Small intestine (tissue), 7 donors: ENCODE measurements around the gene SETBP1. TPM values are rescaled to one million over a fixed set of nuclear protein-coding genes. Genes with fewer than 3 reads are reported as not detected.
"Not testable (repeated sequence)": the region's sequence is repeated elsewhere in the genome, so short reads cannot be mapped to it uniquely, and the experiment has no call there.

ENCODE experiments used
- DNase-seq, 2 donors: peaks; one replicate each; pipeline versions ENCODE4 v3.0.0 to v3.0.0-alpha.2; 2013
- FAIRE-seq: peaks from 2 replicates; lab custom pipeline; 2012; peaks lifted over from hg19 to GRCh38; lab: Jason Lieb, UNC
- H3K27ac ChIP-seq, 3 donors: one replicate each; pipeline ENCODE4 v1.5.1; 2013; ENCODE audit warnings: low read length in 2 of 3, mild to moderate bottlenecking in 2 of 3, control low read depth in 1 of 3, inconsistent platforms in 1 of 3, low read depth in 1 of 3, moderate library complexity in 1 of 3
- H3K27me3 ChIP-seq, 3 donors: one replicate each; pipeline ENCODE4 v1.6.1; 2013; ENCODE audit warnings: low read length in 3 of 3, inconsistent platforms in 1 of 3; ENCODE audit not compliant: control insufficient read depth in 3 of 3, insufficient read depth in 3 of 3
- H3K36me3 ChIP-seq, 3 donors: one replicate each; pipeline ENCODE4 v1.6.1; 2013; ENCODE audit warnings: low read length in 3 of 3, inconsistent platforms in 1 of 3, low read depth in 1 of 3, mild to moderate bottlenecking in 1 of 3, moderate library complexity in 1 of 3; ENCODE audit not compliant: control insufficient read depth in 3 of 3, insufficient read depth in 2 of 3
- H3K4me1 ChIP-seq, 3 donors: one replicate each; pipeline ENCODE4 v1.6.1; 2013; ENCODE audit warnings: low read length in 2 of 3, inconsistent platforms in 1 of 3, low read depth in 1 of 3, mild to moderate bottlenecking in 1 of 3, moderate library complexity in 1 of 3; ENCODE audit not compliant: control insufficient read depth in 3 of 3, insufficient read depth in 2 of 3
- H3K4me3 ChIP-seq, 3 donors: one replicate each; pipeline ENCODE4 v1.5.1; 2013; ENCODE audit warnings: low read length in 3 of 3, control low read depth in 1 of 3, inconsistent platforms in 1 of 3, low read depth in 1 of 3, mild to moderate bottlenecking in 1 of 3, moderate library complexity in 1 of 3
- H3K9me3 ChIP-seq, 2 donors: one replicate each; pipeline ENCODE4 v1.6.1; 2013; ENCODE audit warnings: low read depth in 1 of 2, low read length in 1 of 2; ENCODE audit not compliant: control insufficient read depth in 2 of 2, insufficient read depth in 1 of 2
- WGBS, 3 donors: extraction: QIAGEN DNeasy Blood & Tissue Kit; methylation state at CpG; one replicate each; pipeline ENCODE4 v1.1.7; 2013; 5-methylcytosine and 5-hydroxymethylcytosine counted together
- polyA plus RNA-seq, 4 donors: library from polyadenylated mRNA; stranded (reverse) in 3 of 4; unstranded in 1 of 4; fragments of 200-250 nt in 3 of 4; fragments of 120-200 nt in 1 of 4; gene quantifications; one replicate each; pipeline versions ENCODE4 v1.2.1 to v1.2.3, GENCODE V29; 2013
- donor health status: healthy with polysubstance abuse.
- donor health status: control.
- donor health status: control.
- donor health status: Bipolar disorder and iron deficiency.
- donor health status: healthy.

Gene SETBP1
- polyA plus RNA-seq, 4 donors = 0.54 to 5.8 (median 1.8) TPM; not detected in 1

GRCh38 chr18:44714376-44714775 lies 33.7 kb downstream of the SETBP1 start:
- DNase-seq (no peak), FAIRE-seq (no peak)
- Histone ChIP-seq H3K4me1 (peaks cover 0 to 2% (median 0%) of the 10 kb centered on the region in 3 donors), H3K36me3 (peaks cover 0 to 17% (median 0%) of the 10 kb centered on the region in 3 donors), H3K27me3 (no peaks in the 10 kb centered on the region), H3K4me3 (no peak overlapping the region), H3K9me3 (peaks cover 0 to 3% of the 10 kb centered on the region in 2 donors), H3K27ac (no peak overlapping the region)
- WGBS, 3 donors = 88 to 93% (median 91%) methylated on average over 9 of the region's 9 CpGs

GRCh38 chr18:44715245-44715644 lies 34.6 kb downstream of the SETBP1 start:
- WGBS, 3 donors = 77 to 92% (median 91%) methylated on average over 7 of the region's 7 CpGs
- FAIRE-seq = no peak
- Histone ChIP-seq H3K4me3 (no peak overlapping the region), H3K27ac (peak overlapping the region in 2 of 3 donors; percentile 16 to 38), H3K4me1 (peaks cover 0 to 4% (median 0%) of the 10 kb centered on the region in 3 donors), H3K36me3 (peaks cover 0 to 21% (median 0%) of the 10 kb centered on the region in 3 donors), H3K9me3 (peaks cover 0 to 3% of the 10 kb centered on the region in 2 donors), H3K27me3 (no peaks in the 10 kb centered on the region)
- no peak for DNase-seq

- H3K4me3 ChIP-seq = no peak overlapping the region
- H3K4me1 ChIP-seq = peaks cover 0 to 4% (median 0%) of the 10 kb centered on the region in 3 donors
- 86 to 94% (median 94%) methylated on average over 6 of the region's 6 CpGs for WGBS, 3 donors
- no peaks in the 10 kb centered on the region for H3K27me3 ChIP-seq
- peaks cover 0 to 3% of the 10 kb centered on the region in 2 donors for H3K9me3 ChIP-seq
- peak overlapping the region in 1 of 3 donors; percentile 38 for H3K27ac ChIP-seq
- DNase-seq = no peak
- FAIRE-seq = no peak
- H3K36me3 ChIP-seq = peaks cover 0 to 25% (median 0%) of the 10 kb centered on the region in 3 donors
Observed at GRCh38 chr18:44715842-44716241, 35.2 kb downstream of the SETBP1 start.

- Histone ChIP-seq H3K27me3 (no peaks in the 10 kb centered on the region), H3K4me1 (peaks cover 0 to 4% (median 0%) of the 10 kb centered on the region in 3 donors), H3K4me3 (no peak overlapping the region), H3K27ac (no peak overlapping the region), H3K9me3 (peaks cover 0 to 3% of the 10 kb centered on the region in 2 donors), H3K36me3 (peaks cover 0 to 25% (median 0%) of the 10 kb centered on the region in 3 donors)
- peak in 1 of 2 donors; percentile 18 for DNase-seq
- no peak for FAIRE-seq
- WGBS, 3 donors = 68 to 76% (median 71%) methylated on average over 5 of the region's 5 CpGs
Observed at GRCh38 chr18:44716697-44717163, 36.0 kb downstream of the SETBP1 start.

- Histone ChIP-seq H3K27me3 (no peaks in the 10 kb centered on the region), H3K27ac (no peak overlapping the region), H3K9me3 (no peaks in the 10 kb centered on the region), H3K4me1 (peaks cover 0 to 8% (median 0%) of the 10 kb centered on the region in 3 donors), H3K4me3 (no peak overlapping the region), H3K36me3 (peaks cover 0 to 11% (median 0%) of the 10 kb centered on the region in 3 donors)
- no peak for FAIRE-seq
- DNase-seq = peak; percentile 36 to 49
- WGBS, 3 donors = 91 to 94% (median 93%) methylated on average over 3 of the region's 3 CpGs
Observed at GRCh38 chr18:44719519-44720060, 38.9 kb downstream of the SETBP1 start.

GRCh38 chr18:44721748-44722147 lies 41.1 kb downstream of the SETBP1 start:
- DNase-seq, H3K27me3 ChIP-seq, H3K9me3 ChIP-seq, H3K27ac ChIP-seq, H3K4me3 ChIP-seq, FAIRE-seq: not testable (repeated sequence)
- Histone ChIP-seq H3K4me1 (peaks cover 2 to 20% (median 16%) of the 10 kb centered on the region in 3 donors), H3K36me3 (peaks cover 0 to 11% (median 0%) of the 10 kb centered on the region in 3 donors)
- WGBS, 3 donors = 79 to 86% (median 85%) methylated on average over 3 of the region's 3 CpGs

GRCh38 chr18:44723411-44723810 lies 42.7 kb downstream of the SETBP1 start:
- Histone ChIP-seq H3K9me3 (no peaks in the 10 kb centered on the region), H3K27me3 (no peaks in the 10 kb centered on the region), H3K4me3 (no peak overlapping the region), H3K27ac (no peak overlapping the region), H3K36me3 (peaks cover 0 to 7% (median 0%) of the 10 kb centered on the region in 3 donors), H3K4me1 (peaks cover 2 to 20% (median 20%) of the 10 kb centered on the region in 3 donors)
- DNase-seq (no peak), FAIRE-seq (no peak)
- 75 to 84% (median 79%) methylated on average over 6 of the region's 6 CpGs for WGBS, 3 donors

GRCh38 chr18:44724105-44724778 lies 43.6 kb downstream of the SETBP1 start:
- peaks cover 2 to 20% (median 19%) of the 10 kb centered on the region in 3 donors for H3K4me1 ChIP-seq

More at GRCh38 chr18:44724105-44724778, 43.6 kb downstream of the SETBP1 start:
- 71 to 96% (median 88%) methylated on average over 1 of the region's 1 CpG for WGBS, 3 donors
- no peak for DNase-seq
- no peak overlapping the region for H3K27ac ChIP-seq
- FAIRE-seq = no peak
- H3K27me3 ChIP-seq = no peaks in the 10 kb centered on the region
- no peak overlapping the region for H3K4me3 ChIP-seq
- H3K36me3 ChIP-seq = peaks cover 0 to 7% (median 0%) of the 10 kb centered on the region in 3 donors
- H3K9me3 ChIP-seq = no peaks in the 10 kb centered on the region
